ENCODE data around the gene DSG4.

The DSG4 gene

DNA sequence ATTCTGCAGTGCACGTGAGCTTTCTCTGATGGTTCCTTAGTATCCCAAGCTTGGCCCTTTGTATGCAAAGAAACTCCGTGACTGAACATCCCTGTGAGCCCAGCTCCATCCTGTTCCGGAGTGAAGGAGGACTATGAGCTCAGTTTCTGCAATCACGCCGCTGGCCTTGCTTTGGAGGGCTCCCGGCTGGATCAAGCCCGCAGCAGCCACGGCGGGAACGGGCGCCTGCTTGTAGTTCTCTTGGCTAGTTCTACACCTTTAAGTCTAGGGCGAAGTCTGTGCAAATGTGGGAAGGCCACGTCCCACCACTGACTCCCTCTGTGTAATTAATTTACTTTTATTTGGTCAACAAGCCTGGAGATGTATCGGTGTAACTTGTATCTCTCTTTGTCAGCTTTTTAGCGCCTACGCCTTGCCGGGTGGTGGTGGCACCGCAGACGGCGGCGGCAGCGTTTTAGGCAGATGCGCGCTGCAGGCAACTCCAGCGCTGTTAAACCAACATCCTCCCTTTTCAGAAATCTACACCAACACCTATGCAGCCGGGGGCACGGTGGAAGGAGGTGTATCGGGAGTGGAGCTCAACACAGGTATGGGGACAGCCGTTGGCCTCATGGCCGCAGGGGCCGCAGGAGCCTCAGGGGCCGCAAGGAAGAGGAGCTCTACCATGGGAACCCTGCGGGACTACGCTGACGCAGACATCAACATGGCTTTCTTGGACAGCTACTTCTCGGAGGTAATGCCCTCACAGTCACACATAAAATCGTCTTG, 34.3 kb downstream of the DSG4 start:
- DNase-seq (ENCODE audit: low read depth) = no peak

DNA sequence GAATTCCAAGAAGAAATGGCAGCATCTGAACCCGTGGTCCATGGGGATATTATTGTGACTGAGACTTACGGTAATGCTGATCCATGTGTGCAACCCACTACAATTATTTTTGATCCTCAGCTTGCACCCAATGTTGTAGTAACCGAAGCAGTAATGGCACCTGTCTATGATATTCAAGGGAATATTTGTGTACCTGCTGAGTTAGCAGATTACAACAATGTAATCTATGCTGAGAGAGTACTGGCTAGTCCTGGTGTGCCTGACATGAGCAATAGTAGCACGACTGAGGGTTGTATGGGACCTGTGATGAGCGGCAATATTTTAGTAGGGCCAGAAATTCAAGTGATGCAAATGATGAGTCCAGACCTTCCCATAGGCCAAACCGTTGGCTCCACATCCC, 36.6 kb downstream of the DSG4 start:
- no peak for DNase-seq (ENCODE audit: low read depth)

DNA sequence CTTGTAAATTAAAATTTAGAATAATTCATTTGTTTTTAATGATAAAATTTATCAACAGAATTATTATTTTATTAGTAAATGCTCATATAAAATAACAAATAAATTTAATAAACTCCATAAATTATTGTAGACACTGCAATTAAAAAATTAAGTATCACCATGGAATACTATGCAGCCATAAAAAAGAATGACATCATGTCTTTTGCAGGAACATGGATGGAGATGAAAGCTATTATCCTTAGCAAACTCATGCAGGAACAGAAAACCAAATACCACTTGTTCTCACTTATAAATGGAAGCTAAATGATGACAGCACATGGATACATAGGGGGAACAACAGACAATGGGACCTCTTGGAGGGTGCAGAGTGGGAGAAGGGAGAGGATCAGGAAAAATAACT, 41.3 kb downstream of the DSG4 start:
- DNase-seq (ENCODE audit: low read depth) = no peak

DNA sequence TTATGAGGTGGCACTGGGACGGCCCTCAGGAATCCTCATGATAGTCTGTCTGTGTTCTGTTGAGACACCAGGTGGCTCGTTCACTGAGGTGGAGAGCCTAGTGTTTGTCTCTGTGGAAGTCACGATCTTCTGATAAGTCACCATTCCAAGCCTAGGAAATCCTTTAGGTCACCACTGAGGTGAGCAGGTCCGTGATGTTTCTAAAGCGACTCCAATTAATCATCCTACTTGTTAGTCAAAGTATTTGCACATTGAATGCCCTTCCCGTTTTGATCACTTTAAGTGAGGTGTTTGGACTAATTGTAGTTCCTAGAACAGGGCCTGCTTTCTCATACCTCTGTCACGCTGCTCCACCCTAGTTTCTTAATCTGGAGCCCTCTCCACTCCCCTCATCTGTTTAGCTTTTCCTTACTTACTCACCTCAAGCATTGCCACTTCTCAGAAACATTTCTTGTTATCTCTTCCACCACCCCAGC, 42.9 kb downstream of the DSG4 start:
- DNase-seq (ENCODE audit: low read depth) = no peak

DNA sequence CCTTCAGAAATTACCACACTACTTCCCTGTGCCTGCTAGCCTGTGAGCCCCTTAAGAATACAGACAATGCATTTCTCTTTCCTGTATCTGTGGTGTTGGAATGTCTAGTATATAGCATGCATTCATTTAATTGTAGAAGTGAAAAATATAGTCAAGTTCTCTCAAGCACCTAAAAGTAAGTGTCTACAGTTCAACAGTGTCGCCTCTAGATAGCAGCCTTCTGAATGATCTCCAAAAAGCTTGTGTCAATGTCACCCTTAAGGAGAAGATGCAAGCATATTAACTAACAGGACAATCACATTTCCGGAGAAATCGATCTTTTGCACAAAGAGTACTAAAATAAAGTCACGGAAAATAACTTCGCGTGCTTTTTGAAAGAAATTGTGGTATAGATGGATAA, 43.5 kb downstream of the DSG4 start:
- DNase-seq (ENCODE audit: low read depth) = no peak

DNA sequence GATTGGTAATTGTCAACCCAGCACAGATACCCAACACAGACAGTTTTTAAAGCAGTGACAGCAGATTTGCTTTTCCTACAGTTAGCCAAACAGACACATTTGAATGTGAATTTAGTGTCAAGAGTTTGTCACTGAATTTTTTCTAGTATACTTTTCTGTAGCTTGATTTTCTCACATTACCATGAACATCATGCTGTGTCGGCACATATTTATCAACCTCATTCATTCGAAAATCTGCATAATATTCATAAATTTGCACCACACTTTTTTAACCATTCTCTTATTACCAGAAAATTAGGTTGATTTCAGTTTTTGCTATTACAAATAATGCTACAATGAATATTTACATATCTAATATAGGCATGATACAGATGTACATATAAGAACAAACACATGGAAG, 43.9 kb downstream of the DSG4 start:
- DNase-seq (ENCODE audit: low read depth) = no peak

DNA sequence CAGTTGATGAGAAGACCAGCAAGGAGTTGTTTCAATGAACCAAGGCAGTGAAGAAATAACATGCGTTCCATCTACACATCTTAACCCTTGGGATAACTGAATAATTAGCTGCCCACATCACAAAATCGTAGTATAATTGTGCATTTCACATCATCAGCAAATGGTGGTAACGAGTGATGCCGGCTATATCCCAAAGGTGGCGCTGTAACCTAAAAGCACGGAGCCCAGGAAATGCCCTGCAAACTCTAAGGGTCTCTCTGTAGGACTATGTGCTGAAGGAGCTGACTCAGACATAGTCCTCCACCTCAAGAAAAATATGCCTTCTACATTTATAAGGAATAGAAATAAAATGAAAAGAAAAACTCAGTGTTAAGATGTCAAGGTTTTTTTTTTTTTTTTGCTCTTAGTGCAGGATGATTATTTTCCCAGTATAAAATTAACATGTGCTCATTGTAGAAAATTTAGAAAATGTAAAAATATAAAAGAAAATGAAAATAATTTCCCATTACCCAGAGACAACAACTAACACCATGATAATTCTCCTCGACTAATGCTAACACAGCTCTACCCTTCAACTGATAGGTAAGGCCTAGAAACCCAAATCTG, 47.9 kb downstream of the DSG4 start:
- DNase-seq (ENCODE audit: low read depth) = no peak

DNA sequence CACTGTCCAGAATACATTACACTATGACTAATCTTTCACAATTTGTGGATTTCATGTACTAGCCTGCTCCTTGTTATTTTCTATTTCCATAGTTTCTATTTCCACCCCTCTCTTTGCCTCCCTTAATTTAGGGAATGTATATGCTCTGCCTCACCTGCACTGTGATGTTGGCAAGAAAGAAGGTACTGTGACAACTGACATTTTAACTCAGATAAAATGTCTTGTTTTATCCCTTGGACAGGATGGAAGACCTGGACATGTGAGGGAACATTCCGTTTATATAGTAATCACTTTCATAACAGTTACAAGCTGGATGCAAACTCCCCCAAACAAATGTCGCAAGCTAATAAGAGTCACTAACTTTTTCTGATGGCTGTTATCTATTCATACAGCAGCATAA, 49.4 kb downstream of the DSG4 start:
- no peak for DNase-seq (ENCODE audit: low read depth)

DNA sequence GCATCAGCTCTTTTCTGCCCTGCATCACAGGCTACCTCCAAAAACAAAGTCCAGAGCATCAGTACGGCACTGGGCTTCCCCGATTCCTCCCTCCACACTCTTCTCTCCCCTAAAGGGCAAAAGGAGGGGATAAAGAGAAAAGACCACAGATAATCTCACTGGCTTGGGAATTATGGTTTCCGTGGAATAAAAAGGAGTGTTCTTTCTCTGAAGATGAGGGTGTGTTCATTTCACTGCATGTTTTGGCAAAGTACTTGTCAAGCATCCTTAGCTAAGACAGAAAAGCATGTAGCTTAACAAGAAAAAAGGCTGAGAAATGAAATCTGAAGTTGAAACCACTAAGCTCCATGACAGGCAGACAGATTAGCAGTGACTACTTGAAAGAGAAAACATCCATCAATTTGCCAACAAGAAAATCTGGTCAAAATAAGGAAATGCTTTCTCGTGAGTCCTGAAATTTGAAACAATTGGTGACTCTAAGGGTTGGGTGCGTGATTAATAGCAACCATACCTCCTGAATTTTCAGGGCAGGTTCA, 50.4 kb downstream of the DSG4 start:
- DNase-seq (ENCODE audit: low read depth) = no peak

DNA sequence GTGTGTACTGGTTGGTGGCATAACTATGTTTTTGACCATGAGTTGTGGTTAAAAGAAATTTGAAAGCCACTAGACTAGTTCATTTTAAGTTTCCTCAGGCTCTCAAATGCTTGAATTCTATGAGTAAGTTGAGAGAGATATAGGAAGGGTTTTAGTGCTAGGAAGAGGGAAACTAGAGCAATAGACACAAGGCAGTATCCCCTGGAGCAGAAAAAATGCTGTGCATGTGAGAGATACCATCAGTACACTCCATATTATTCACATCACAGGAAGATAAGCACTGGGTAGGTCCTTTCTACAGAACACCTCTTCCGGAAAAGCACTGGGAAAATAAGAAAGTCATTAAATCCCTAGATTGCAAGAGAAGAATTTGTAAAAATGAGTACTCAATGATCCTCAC, 51.6 kb downstream of the DSG4 start:
- DNase-seq (ENCODE audit: low read depth) = no peak

DNA sequence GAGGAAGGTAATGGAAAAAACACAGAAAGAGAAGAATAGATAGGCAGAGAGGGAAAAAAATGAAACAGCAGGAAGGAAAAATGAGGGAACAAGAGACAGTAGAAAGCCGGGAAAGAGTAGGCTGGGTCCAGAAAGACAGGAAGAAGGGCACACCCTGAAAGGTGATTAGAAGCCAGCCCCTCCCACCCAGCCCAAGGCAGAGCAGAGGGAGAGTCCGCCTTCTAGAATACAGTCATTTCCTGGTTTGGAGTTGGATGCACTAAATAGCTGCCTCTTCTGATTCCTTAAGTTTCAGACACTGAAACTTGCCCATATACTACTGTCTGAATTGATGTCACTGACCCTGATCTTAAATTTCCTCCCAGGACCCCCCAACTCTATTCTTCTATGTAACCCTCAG, 53.0 kb downstream of the DSG4 start:
- DNase-seq (ENCODE audit: low read depth) = no peak

DNA sequence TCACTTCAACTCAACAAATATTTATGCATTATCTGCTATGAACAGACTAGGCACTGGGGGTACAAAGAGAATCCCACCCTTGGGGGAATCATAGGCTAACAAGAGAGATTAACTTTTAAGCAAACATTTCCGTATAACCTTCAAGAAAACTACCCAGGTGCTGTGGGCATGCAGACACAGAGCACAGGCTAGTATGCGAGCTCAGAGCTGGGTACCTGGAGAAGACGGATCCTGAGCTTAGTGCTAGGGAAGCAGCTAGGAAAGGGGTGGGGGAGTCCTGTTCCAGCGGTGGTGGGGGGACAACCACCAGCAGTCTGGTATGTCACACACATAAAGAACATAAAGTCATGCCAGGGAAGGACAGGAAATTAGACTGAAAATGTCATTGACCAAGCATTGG, 53.5 kb downstream of the DSG4 start:
- no peak for DNase-seq (ENCODE audit: low read depth)

DNA sequence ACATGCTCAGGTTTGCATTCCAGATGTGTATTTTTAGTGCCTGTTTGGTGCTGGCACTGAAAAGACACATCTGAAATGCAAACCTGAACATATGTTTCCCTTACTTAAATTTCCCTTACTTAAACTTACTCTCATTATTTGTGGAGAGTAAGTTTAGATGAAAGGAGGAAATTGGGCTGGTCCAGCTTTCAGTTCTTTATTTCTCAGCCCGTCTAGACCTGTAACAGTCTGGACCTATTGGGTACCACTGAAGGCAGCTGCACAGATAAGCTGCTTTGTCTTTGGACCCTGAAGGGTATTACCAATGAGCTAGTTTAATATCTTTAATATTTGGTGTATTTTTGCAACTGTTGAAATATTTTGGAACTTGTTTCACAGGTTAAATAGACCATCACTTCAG, 54.0 kb downstream of the DSG4 start:
- DNase-seq (ENCODE audit: low read depth) = no peak

DNA sequence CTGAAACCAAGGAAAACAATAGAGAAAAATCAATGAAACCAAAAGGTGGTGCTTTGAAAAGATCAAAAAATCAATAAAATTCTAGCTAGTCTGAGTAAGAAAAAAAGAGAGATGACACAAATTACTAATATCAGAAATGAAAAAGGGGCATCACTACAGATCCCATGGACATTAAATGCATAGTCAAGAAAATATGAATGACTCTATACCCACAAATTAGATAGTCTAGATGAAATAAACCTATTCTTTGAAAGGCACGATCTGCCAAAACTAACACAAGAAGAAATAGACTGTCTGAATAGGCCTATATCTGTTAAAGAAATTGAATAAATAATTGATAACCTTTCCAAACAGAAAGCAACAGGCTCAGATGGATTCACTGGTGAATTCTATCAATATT, 55.7 kb downstream of the DSG4 start:
- DNase-seq (ENCODE audit: low read depth) = no peak

DNA sequence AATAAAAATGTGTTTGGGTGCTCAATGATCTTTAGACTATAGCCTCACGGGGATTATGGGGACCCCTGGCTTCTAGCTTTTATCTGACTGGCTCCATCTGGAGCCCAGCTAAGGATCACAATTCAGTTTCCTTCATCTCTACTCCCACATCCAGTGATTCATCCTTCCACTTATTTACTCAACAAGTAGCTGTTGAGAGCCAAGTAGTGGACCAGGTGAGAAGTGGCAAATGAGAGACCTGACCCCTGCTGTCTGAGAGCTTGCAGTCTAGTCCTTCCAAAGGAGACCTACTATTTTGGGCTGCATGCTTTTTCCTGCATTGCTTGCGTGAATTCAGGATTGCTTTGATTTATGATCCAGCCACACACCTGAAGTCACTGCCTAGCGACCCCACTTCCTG, 60.2 kb downstream of the DSG4 start:
- no peak for DNase-seq (ENCODE audit: low read depth)

DNA sequence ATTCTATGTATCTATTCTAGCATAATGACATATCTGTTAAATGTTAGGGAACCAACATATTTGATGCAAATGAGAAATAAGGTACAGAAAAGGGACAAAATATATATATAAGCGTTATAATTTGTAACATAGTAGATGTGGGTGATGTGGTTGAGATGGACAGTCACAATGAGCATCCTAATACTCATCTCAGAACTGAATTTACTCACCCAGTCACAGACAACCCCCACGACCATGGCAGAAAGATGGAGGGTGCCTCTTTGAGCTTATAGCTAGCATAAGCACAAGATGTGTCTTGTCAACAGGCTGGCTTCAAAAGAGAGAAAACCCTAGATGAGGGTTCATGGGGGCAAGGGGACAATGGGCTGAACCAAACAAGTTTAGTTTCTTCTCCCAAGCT, 61.8 kb downstream of the DSG4 start:
- DNase-seq (ENCODE audit: low read depth) = no peak

DNA sequence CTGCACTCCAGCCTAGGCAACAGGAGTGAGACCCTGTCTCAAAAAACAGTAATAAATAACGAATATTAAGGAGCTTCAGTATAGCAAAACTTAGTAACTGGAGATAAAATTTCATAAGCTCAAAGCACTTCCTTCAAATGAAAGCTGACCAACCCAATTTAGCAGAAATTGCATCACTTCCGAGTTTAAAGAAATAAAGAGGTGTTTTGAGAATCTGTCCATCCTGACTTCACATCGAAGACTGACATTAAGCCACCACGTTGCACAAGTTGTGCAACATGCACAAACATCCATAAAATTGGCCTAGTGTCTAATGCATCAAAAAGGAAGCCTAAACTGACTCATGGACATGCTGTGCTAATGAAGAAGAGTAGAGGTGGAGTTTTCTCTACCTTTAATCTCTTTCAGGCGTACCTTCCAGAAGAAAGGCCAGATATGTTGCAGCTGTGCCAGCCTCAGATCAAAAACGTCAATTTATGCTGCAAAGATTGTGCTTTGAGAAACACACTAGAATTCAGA, 63.3 kb downstream of the DSG4 start:
- DNase-seq (ENCODE audit: low read depth) = no peak

DNA sequence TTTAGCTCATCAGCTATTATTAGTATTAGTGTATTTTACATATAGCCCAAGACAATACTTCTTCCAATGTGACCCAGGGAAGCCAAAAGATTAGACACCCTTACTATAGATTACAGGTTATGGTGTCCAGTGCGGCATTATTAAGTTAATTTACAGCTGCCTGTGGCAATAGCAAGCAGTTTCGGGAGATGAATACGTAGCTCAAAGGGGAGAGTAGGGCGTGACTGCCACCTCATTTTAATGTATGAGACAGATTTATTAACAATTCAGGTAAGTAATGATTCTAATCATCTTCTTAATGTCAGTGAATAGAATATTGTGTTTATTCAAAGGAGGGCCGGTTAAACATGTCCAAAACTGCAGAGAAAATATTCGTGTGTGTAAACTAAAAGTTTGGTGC, 64.2 kb downstream of the DSG4 start:
- DNase-seq (ENCODE audit: low read depth) = no peak

DNA sequence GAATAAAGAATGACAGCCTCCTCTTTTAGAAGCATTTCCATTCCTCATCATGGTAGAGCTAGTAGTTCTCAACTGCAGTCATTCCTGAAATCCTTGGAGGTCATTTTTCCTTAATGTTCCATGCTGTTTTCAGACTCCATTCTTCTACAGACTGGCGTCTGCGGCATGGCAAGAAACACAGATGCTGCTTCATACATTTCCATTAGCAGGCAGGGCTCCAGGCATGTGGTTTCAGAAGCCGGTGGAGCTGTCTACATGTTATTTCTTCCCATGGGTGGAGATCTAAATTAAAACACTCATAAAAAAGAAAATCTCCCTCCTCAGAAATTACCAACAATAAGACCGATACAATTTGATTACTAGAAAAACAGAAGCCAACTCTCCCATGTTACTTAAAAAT, 64.9 kb downstream of the DSG4 start:
- DNase-seq (ENCODE audit: low read depth) = no peak

DNA sequence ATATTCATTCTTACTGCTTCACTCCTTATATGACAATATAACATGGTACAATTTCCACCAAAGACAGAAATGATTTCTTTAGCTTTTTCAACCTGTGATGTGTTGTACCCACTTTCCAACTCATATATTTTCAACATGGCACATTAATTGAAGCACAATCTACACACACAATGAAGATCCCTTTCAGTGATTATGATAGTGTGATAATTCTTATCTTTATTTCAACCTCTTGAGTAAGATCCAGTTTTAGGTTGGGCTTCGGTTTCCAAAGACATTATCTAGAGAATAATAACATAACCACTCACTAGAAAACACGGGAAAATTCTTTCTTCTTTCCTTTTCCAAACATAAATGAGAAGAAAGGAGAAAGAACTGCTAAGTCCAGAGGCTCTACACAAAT, 67.6 kb downstream of the DSG4 start:
- DNase-seq (ENCODE audit: low read depth) = no peak

DNA sequence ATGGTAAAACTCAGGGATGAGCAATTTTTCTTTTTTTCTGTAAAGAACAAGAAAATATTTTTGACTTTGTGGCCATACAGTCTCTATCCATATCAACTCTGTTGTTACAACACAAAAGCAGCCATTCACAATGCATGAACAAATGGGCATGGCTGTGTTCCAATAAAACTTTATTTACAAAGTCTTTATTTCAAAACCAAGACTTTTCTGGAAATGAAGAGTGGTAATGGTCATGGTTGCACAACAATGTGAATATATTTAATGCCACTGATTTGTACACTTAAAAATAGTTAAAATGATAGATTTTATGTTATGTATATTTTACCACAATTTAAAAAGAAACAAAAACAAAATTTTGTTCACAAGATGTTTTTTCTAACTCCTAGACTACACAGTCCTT, 69.3 kb downstream of the DSG4 start:
- no peak for DNase-seq (ENCODE audit: low read depth)

DNA sequence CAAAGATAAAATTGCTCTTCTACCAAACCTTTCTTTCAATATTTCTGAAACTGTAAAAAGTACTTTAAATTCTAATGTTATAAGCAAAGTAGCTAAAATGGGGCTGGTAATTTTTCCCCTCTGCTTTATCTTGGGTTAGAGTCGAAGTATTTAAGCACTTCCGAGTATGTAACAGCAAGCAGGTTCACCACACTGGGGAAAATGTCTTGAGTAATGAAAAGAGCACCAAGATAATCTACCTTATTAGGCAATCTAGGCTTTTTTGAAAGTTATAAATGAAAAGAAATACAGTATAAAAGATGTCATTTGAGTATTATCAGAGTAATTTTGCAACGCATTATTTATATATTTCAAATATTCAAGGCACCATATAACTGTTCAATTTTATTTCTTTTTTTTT, 70.3 kb downstream of the DSG4 start:
- DNase-seq (ENCODE audit: low read depth) = no peak

DNA sequence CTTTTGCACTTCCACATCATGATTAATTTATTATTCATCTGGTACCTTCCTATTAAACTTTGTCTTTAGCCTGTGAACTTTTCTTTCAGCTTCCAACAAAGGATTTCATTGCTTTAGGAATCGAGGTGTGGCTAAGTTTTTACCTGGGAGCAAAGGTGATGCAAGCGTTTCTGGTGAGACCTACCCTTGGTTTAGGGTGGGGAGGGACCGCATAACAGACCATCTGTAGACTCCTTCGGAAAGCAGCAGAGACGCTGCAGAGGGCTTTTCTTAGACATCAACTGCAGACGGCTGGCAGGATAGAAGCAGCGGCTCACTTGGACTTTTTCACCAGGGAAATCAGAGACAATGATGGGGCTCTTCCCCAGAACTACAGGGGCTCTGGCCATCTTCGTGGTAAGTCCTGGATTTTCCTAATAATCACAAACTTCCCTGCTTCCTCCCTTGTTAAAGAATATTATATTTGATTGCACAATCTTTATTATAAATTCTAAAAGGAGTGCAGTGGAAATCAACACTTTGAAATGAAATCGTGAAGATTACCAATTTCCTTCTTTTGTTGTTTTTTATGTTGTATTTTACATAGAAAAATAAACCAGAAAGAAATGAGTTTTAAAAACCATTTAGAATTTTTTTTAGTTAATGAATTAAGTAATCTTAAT, 71.1 kb downstream of the DSG4 start, which contains the start of gene DSG3:
DSG3 (plus strand) TSS at position 212 of the 662 bp plus-strand sequence; CDS start at position 349, 137 bp downstream.
- DNase-seq (ENCODE audit: low read depth) = no peak

Data from activated gamma-delta T cell treated with anti-CD3 and anti-CD28 coated beads, Interleukin-2, amount 50 U/mL, for 16 hours (primary cell).